Astrocyte of the spinal cord (primary cell): ENCODE measurements around the gene GRM7.

Experiments used
- DNase-seq: peaks from one replicate; pipeline ENCODE4 v3.0.0; 2011; ENCODE audit warnings: low read depth, low spot score
- H3K4me3 ChIP-seq: 2 replicates; pipeline ENCODE4 v1.5.1; 2011; ENCODE audit warnings: low read depth, mild to moderate bottlenecking, low read length, moderate library complexity
- in situ Hi-C: cut with HindIII; loops from 2 replicates; pipeline ENCODE4 v1.10.0; 2017; ENCODE audit warnings: low sequenced_read_pairs
- TF ChIP-seq, protein P1 (sequence below): IDR thresholded peaks from 2 replicates; pipeline ENCODE4 v1.5.1; 2012; ENCODE audit warnings: low read depth, mild to moderate bottlenecking, low read length, inconsistent platforms

Gene GRM7

DNA sequence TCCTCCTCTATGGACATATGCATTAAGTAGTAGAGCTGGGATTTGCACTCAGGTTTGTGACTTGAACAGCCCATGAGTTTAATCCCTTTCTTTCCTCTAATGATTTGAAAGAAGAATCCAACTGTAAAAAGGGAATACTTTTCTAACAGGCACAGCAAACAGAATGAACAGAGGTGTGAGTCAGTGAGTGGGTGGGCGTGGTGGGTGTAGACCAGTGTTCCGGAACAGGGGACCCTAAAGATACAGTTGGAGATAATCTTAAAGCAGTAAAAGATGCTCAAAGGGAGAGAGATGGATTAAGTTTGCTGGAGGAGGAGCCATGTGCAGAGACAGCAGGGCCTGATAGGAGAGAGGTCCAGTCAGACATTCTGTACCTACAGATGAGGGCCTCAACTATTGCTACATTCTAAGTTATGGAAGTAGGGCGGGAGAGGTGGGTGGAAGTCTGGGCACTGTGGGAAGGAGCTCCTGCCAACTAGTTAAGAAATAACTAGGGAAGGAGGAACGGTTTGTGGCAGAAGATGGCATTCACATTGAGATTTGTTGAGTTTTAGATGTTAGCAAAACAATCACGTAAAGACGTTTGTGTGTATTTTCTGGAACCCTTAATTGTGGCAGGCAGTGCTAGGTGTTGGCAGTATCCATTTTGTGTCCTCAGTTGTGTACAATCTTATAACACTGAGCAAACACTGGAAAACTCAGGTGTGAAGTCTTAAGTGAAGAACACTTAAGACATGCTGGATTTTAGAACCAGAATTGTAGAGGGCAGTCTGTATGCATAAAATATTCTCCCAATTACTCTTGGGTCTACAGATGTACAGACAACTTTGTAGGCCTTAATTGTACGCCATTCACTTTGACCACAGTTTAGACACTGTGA lies 511.0 kb downstream of the GRM7 start:
- in situ Hi-C loops = no loop called here
- no peak for DNase-seq
- TF ChIP-seq, protein P1, sequence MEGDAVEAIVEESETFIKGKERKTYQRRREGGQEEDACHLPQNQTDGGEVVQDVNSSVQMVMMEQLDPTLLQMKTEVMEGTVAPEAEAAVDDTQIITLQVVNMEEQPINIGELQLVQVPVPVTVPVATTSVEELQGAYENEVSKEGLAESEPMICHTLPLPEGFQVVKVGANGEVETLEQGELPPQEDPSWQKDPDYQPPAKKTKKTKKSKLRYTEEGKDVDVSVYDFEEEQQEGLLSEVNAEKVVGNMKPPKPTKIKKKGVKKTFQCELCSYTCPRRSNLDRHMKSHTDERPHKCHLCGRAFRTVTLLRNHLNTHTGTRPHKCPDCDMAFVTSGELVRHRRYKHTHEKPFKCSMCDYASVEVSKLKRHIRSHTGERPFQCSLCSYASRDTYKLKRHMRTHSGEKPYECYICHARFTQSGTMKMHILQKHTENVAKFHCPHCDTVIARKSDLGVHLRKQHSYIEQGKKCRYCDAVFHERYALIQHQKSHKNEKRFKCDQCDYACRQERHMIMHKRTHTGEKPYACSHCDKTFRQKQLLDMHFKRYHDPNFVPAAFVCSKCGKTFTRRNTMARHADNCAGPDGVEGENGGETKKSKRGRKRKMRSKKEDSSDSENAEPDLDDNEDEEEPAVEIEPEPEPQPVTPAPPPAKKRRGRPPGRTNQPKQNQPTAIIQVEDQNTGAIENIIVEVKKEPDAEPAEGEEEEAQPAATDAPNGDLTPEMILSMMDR = no peak
- H3K4me3 ChIP-seq = no peak overlapping the region

- no peak overlapping the region for H3K4me3 ChIP-seq
- in situ Hi-C loops = no loop called here
- DNase-seq = no peak
- TF ChIP-seq, protein P1 = no peak
Measured at GRCh38 chr3:7377103-7377502, 516.2 kb downstream of the GRM7 start.

DNA sequence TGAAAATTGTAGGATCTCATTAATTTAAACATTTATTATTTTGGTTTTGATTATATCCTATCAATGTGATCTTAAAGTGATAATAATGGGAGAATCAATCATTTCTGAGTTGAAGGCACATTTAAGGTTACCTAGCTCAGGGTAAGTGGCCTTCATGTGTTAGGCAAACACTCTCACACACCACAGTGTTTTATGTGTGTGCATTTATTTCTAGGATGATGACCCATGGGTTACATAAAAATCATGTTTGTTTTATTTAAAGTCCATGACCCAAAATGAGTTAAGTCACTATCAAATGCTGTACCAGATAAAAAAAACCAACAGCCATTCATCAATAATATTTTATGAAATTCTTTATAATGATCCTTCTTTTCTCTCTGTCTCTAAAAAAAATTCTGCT lies 520.8 kb downstream of the GRM7 start:
- H3K4me3 ChIP-seq = no peak overlapping the region
- TF ChIP-seq, protein P1 = no peak
- in situ Hi-C loops = no loop called here
- no peak for DNase-seq

DNA sequence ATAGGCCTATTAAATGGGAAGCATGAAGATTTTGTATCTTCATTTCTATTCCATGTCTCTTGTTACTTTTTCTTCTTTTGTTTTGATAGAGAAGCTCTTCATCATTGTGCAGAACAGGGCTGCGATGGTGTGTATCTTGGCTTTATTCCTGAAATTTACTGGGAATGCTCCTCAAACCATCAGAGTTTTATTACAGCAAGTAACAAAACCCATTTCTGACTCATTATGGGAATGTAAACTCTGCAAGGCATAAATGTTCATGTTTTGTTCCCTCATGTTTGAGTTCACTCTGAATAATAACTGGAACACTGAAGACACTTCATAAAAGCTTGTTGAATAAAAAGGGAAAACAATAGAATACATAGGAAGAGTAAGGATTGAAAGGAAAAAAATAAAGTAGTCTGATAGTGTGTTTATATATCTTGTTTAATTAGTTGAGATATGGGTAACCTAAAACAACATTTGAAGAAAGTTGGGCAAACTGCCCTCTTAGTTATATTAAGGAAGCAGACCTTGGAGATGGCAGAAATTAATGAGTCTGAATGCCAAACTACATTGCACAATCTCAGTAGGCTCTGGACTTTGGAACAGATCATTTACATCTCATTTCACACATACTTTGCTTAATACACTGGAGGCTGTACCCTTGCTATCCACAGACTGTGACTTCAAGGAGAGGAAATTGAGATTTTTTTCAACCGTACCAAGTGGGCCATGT lies 521.5 kb downstream of the GRM7 start:
- no peak overlapping the region for H3K4me3 ChIP-seq
- peak; percentile 95 for DNase-seq
- TF ChIP-seq, protein P1 = no peak
- in situ Hi-C loops = no loop called here

- DNase-seq = no peak
- H3K4me3 ChIP-seq = no peak overlapping the region
- TF ChIP-seq, protein P1 = no peak
- in situ Hi-C loops = no loop called here
Measured at GRCh38 chr3:7385635-7386034, 524.7 kb downstream of the GRM7 start.

GRCh38 chr3:7388026-7388425 lies 527.1 kb downstream of the GRM7 start:
- in situ Hi-C loops = no loop called here

More at GRCh38 chr3:7388026-7388425, 527.1 kb downstream of the GRM7 start:
- H3K4me3 ChIP-seq = no peak overlapping the region
- TF ChIP-seq, protein P1 = no peak
- DNase-seq = no peak
